GM23338 (cell line): ENCODE data around the gene TPD52L2. TPM values are rescaled to one million over a fixed set of nuclear protein-coding genes. Genes with fewer than 3 reads are reported as not detected.

ENCODE experiments used
- ATAC-seq: fragments of 200-7000 bp; cut with Tn5 transposase; 3 replicates; pipeline ENCODE4 v1.9.1; 2020
- DNase-seq: peaks from one replicate; pipeline ENCODE4 v3.0.0-alpha.2; 2015; ENCODE audit warnings: low spot score
- H2AFZ ChIP-seq: fragments of 200-600 bp; sonication (generic); 2 replicates; pipeline ENCODE4 v1.8.0; 2016; ENCODE audit warnings: antibody characterized with exemption, mild to moderate bottlenecking, moderate library complexity
- H3F3A ChIP-seq: fragments of 200-600 bp; sonication (generic); replicated peaks from 2 replicates; pipeline ENCODE4 v1.8.0; 2017; ENCODE audit warnings: antibody characterized with exemption, mixed run types, low read depth
- H3K27ac ChIP-seq: fragments of 200-600 bp; sonication (generic); 2 replicates; pipeline ENCODE4 v1.6.1; 2016; ENCODE audit warnings: low read depth
- H3K27me3 ChIP-seq: fragments of 200-600 bp; sonication (generic); 2 replicates; pipeline ENCODE4 v1.8.0; 2016; ENCODE audit warnings: mild to moderate bottlenecking, mixed run types, moderate library complexity; ENCODE audit not compliant: insufficient read depth
- H3K36me3 ChIP-seq: fragments of 200-600 bp; sonication (generic); 2 replicates; pipeline ENCODE4 v1.8.0; 2016; ENCODE audit warnings: mild to moderate bottlenecking; ENCODE audit not compliant: insufficient read depth
- H3K4me1 ChIP-seq: fragments of 200-600 bp; sonication (generic); 2 replicates; pipeline ENCODE4 v1.8.0; 2016; ENCODE audit warnings: mild to moderate bottlenecking, moderate library complexity; ENCODE audit not compliant: insufficient read depth
- H3K4me2 ChIP-seq: fragments of 200-600 bp; sonication (generic); 2 replicates; pipeline ENCODE4 v1.7.1; 2017; ENCODE audit warnings: mixed run types
- H3K4me3 ChIP-seq: fragments of 200-600 bp; sonication (generic); 2 replicates; pipeline ENCODE4 v1.6.1; 2016; ENCODE audit warnings: mixed run types
- H3K79me2 ChIP-seq: fragments of 200-600 bp; sonication (generic); replicated peaks from 2 replicates; pipeline ENCODE4 v1.8.0; 2017; ENCODE audit warnings: mild to moderate bottlenecking; ENCODE audit not compliant: insufficient read depth
- H3K9me2 ChIP-seq: fragments of 200-600 bp; sonication (generic); 2 replicates; pipeline ENCODE4 v1.8.0; 2017; ENCODE audit not compliant: insufficient read depth
- H4K20me1 ChIP-seq: fragments of 200-600 bp; sonication (generic); replicated peaks from 2 replicates; pipeline ENCODE4 v1.8.0; 2017; ENCODE audit warnings: mild to moderate bottlenecking; ENCODE audit not compliant: insufficient read depth
- H3K27ac Mint-ChIP-seq: 2 replicates; pipeline ENCODE4 v1.8.0; 2020; ENCODE audit warnings: inconsistent platforms, mild to moderate bottlenecking, moderate library complexity, mixed read lengths
- H3K27me3 Mint-ChIP-seq: 3 replicates; pipeline ENCODE4 v1.8.0; 2022; ENCODE audit warnings: low read depth, mild to moderate bottlenecking, moderate library complexity, mixed read lengths, inconsistent platforms; ENCODE audit not compliant: insufficient read depth, poor library complexity
- H3K36me3 Mint-ChIP-seq: 3 replicates; pipeline ENCODE4 v1.8.0; 2021; ENCODE audit warnings: low read depth, mild to moderate bottlenecking, inconsistent platforms, moderate library complexity, mixed read lengths
- H3K4me1 Mint-ChIP-seq: 3 replicates; pipeline ENCODE4 v1.8.0; 2020; ENCODE audit warnings: mild to moderate bottlenecking, inconsistent platforms, mixed read lengths
- H3K4me3 Mint-ChIP-seq: 3 replicates; pipeline ENCODE4 v1.8.0; 2021; ENCODE audit warnings: moderate library complexity, mild to moderate bottlenecking, inconsistent platforms, mixed read lengths
- H3K9me3 Mint-ChIP-seq: 3 replicates; pipeline ENCODE4 v1.8.0; 2020; ENCODE audit warnings: moderate library complexity, mild to moderate bottlenecking, inconsistent platforms, mixed read lengths
- CREB1 ChIP-seq: fragments of 250-450 bp; sonication (Bioruptor Pico); IDR thresholded peaks from 2 replicates; pipeline ENCODE4 v1.5.0; 2020; ENCODE audit warnings: low read depth, mild to moderate bottlenecking, moderate library complexity
- CTCF ChIP-seq, 2 experiments: fragments of 200-600 bp in 1 of 2; sonication (generic) in 1 of 2; conservative IDR thresholded peaks; 2 replicates each; pipeline versions ENCODE4 v1.5.1 to v1.6.1; 2016 to 2017; ENCODE audit warnings: antibody characterized with exemption in 2 of 2, low read depth in 2 of 2, mild to moderate bottlenecking in 2 of 2, moderate library complexity in 1 of 2
- ETS1 ChIP-seq: IDR thresholded peaks from 2 replicates; pipeline ENCODE4 v1.6.1; 2016; ENCODE audit warnings: antibody characterized with exemption
- EZH2 ChIP-seq: fragments of 200-600 bp; sonication (generic); IDR thresholded peaks from one replicate; pipeline ENCODE4 v1.8.0; 2017; ENCODE audit warnings: antibody characterized with exemption, mild to moderate bottlenecking, low read depth; ENCODE audit not compliant: unreplicated experiment
- JUNB ChIP-seq: IDR thresholded peaks from one replicate; pipeline ENCODE4 v1.6.1; 2016; ENCODE audit warnings: antibody characterized with exemption; ENCODE audit not compliant: unreplicated experiment
- NANOG ChIP-seq: IDR thresholded peaks from 2 replicates; pipeline ENCODE4 v1.6.1; 2016; ENCODE audit warnings: antibody characterized with exemption, borderline replicate concordance
- POLR2AphosphoS5 ChIP-seq: IDR thresholded peaks from 2 replicates; pipeline ENCODE4 v1.6.1; 2016; ENCODE audit warnings: antibody characterized with exemption, low read depth
- ZNF114 ChIP-seq: fragments of 250-450 bp; sonication (Bioruptor Pico); IDR thresholded peaks from 2 replicates; pipeline ENCODE4 v1.5.0; 2020; ENCODE audit warnings: mild to moderate bottlenecking, moderate library complexity
- ZNF331 ChIP-seq: fragments of 250-450 bp; sonication (Bioruptor Pico); IDR thresholded peaks from 2 replicates; pipeline ENCODE4 v1.5.0; 2020; ENCODE audit warnings: low read depth, mild to moderate bottlenecking, moderate library complexity
- polyA plus RNA-seq: library from polyadenylated mRNA; unstranded; fragments of >200 nt; fragmentation: Nextera tagmentation; extraction: Ambion mirVana; gene quantifications from 2 replicates; pipeline ENCODE4 v1.2.1, GENCODE V29; 2016
- total RNA-seq: library from RNA; depleted of rRNA; stranded (reverse); fragments of >200 nt; shearing (Covaris generic); gene quantifications from 2 replicates; pipeline ENCODE4 v1.2.3, GENCODE V29; 2014

TPD52L2 gene
- total and polyA plus RNA-seq, 2 experiments from 2014 or later = 40.2 to 103 TPM

- peaks cover 42% of the 10 kb centered on the region for H3K79me2 ChIP-seq
- peak overlapping the region; percentile 63 for H3K4me3 ChIP-seq
- H3K4me1 Mint-ChIP-seq = peaks cover 40% of the 10 kb centered on the region
- H2AFZ ChIP-seq = no peak overlapping the region
- peaks cover 48% of the 10 kb centered on the region for H3K27me3 ChIP-seq
- H3K27ac ChIP-seq = no peak overlapping the region
- no peaks in the 10 kb centered on the region for H3K36me3 ChIP-seq
- ATAC-seq (peak; percentile 1; the same call in 1 of the 3 replicates), DNase-seq (peak; percentile 61)
- H4K20me1 ChIP-seq = peaks cover 31% of the 10 kb centered on the region
- TF ChIP-seq EZH2 = peak; percentile 37
- no peak for TF ChIP-seq CREB1
- peak overlapping the region; percentile 93 for H3K4me2 ChIP-seq
- peak overlapping the region; percentile 84 for H3K4me3 Mint-ChIP-seq
- H3K4me1 ChIP-seq = peaks cover 27% of the 10 kb centered on the region
- peaks cover 26% of the 10 kb centered on the region; the same call in 1 of the 2 replicates for H3F3A ChIP-seq
- no peaks in the 10 kb centered on the region for H3K9me3 Mint-ChIP-seq
- no peaks in the 10 kb centered on the region for H3K9me2 ChIP-seq
- no peak overlapping the region for H3K27ac Mint-ChIP-seq
- peaks cover 33% of the 10 kb centered on the region for H3K27me3 Mint-ChIP-seq
- H3K36me3 Mint-ChIP-seq = no peaks in the 10 kb centered on the region; the same call in 2 of the 3 replicates
Measured at GRCh38 chr20:63829945-63830835, 34.9 kb upstream of the TPD52L2 start.

GRCh38 chr20:63830841-63831588 is 34.1 kb upstream of the TPD52L2 start, which contains the start of gene ZBTB46:
TSS of gene ZBTB46 (minus strand) at chr20:63831264. CDS start at chr20:63790757, 40,507 bp downstream.
- peak within 1 kb of the TSS; percentile 90 for H2AFZ ChIP-seq
- no peaks in the 10 kb centered on the region for H3K36me3 ChIP-seq
- no peak within 1 kb of the TSS for H3K27ac ChIP-seq
- peak within 1 kb of the TSS; percentile 63 for H3K4me3 ChIP-seq
- TF ChIP-seq ZNF114 (CRISPR knock-in tag) (no peak), ETS1 (no peak), POLR2AphosphoS5 (no peak), ZNF331 (CRISPR knock-in tag) (no peak), NANOG (no peak), CTCF (conservative IDR thresholded peaks at IDR 0.05; ENCODE audit: low read depth in 2 of 2) (no peak), JUNB (no peak)
- peaks cover 48% of the 10 kb centered on the region for H3K27me3 ChIP-seq
- Mint-ChIP-seq H3K36me3 (no peaks in the 10 kb centered on the region; the same call in 2 of the 3 replicates), H3K27ac (no peak within 1 kb of the TSS), H3K4me3 (peak within 1 kb of the TSS; percentile 84), H3K27me3 (peaks cover 33% of the 10 kb centered on the region), H3K9me3 (no peaks in the 10 kb centered on the region), H3K4me1 (peaks cover 38% of the 10 kb centered on the region)
- H3K4me2 ChIP-seq = peak within 1 kb of the TSS; percentile 93
- peaks cover 27% of the 10 kb centered on the region for H4K20me1 ChIP-seq
- peaks cover 26% of the 10 kb centered on the region; the same call in 1 of the 2 replicates for H3F3A ChIP-seq
- H3K79me2 ChIP-seq = peaks cover 36% of the 10 kb centered on the region
- DNase-seq (peak; percentile 68), ATAC-seq (no peak)
- no peaks in the 10 kb centered on the region for H3K9me2 ChIP-seq
- peaks cover 31% of the 10 kb centered on the region for H3K4me1 ChIP-seq
